HCT116 (cell line): ENCODE measurements around the gene HIVEP3. TPM values are rescaled to one million over a fixed set of nuclear protein-coding genes. Genes with fewer than 3 reads are reported as not detected.

Experiments used
- ATAC-seq: fragments of 200-7000 bp; cut with Tn5 transposase; 2 replicates; pipeline ENCODE4 v1.9.1; 2020; ENCODE audit warnings: mild to moderate bottlenecking, moderate library complexity
- BruUV-seq: library from RNA; stranded (reverse); fragments of 400-500 nt; replicated peaks from 2 replicates; lab custom pipeline; 2021; lab: Mats Ljungman, UMichigan
- CTCF ChIA-PET: fragments of 300-600 bp; sonication (Branson Sonifier 250); formaldehyde crosslinking; loops from one replicate; lab custom pipeline; 2021; ENCODE audit warnings: antibody characterized with exemption; lab: Charles Lee
- POLR2A ChIA-PET: fragments of 300-600, 350-600 bp; sonication (Branson Sonifier 250); formaldehyde crosslinking; loops from one replicate; lab custom pipeline; 2021; ENCODE audit warnings: antibody characterized with exemption; lab: Charles Lee
- RAD21 ChIA-PET, 2 experiments: fragments of 300-600 bp; sonication (Branson Sonifier 250); formaldehyde crosslinking; loops; one replicate each; lab custom pipeline; 2023; ENCODE audit warnings: low total read pairs in 2 of 2; ENCODE audit not compliant: uncharacterized antibody in 2 of 2, unreplicated experiment in 2 of 2, low non-redundant PET in 1 of 2; lab: Charles Lee
- DNase-seq: peaks from one replicate; pipeline ENCODE4 v3.0.0-alpha.2; 2010; ENCODE audit warnings: low read depth, low spot score
- H2AFZ ChIP-seq: fragments of 200-600 bp; shearing (Covaris generic), sonication (generic); 2 replicates; pipeline ENCODE4 v1.6.1; 2017; ENCODE audit warnings: low read depth, mixed run types, mixed read lengths, antibody characterized with exemption, low read length; ENCODE audit not compliant: poor library complexity, severe bottlenecking
- H3K27ac ChIP-seq: 2 replicates; pipeline ENCODE4 v1.5.1; 2012; ENCODE audit warnings: low read depth, low read length
- H3K27me3 ChIP-seq: fragments of 200-600 bp; sonication (generic); 2 replicates; pipeline ENCODE4 v1.6.1; 2016; ENCODE audit warnings: mixed run types, low read length, mixed read lengths; ENCODE audit not compliant: insufficient read depth
- H3K36me3 ChIP-seq, 2 experiments: fragments of 200-500 bp in 1 of 2; fragments of 200-600 bp in 1 of 2; sonication (Bioruptor generic) in 1 of 2; sonication (generic) in 1 of 2; 2 replicates each; pipeline versions ENCODE4 v1.5.1 to v1.6.1; 2014 to 2016; ENCODE audit warnings: low read length in 2 of 2, inconsistent platforms in 1 of 2, mixed read lengths in 1 of 2, mixed run types in 1 of 2; ENCODE audit not compliant: insufficient read depth in 2 of 2, control insufficient read depth in 1 of 2
- H3K4me1 ChIP-seq, 2 experiments: fragments of 200-600 bp in 1 of 2; sonication (generic) in 1 of 2; 2 replicates each; pipeline versions ENCODE4 v1.5.1 to v1.6.1; 2012 to 2017; ENCODE audit warnings: low read length in 2 of 2, inconsistent platforms in 1 of 2, mild to moderate bottlenecking in 1 of 2, mixed read lengths in 1 of 2, mixed run types in 1 of 2, moderate library complexity in 1 of 2; ENCODE audit not compliant: insufficient read depth in 2 of 2, control insufficient read depth in 1 of 2
- H3K4me2 ChIP-seq: fragments of 200-600 bp; sonication (generic); 2 replicates; pipeline ENCODE4 v1.6.1; 2017; ENCODE audit warnings: mixed run types, low read length, mixed read lengths
- H3K4me3 ChIP-seq, 2 experiments: fragments of 200-600 bp in 1 of 2; sonication (generic) in 1 of 2; replicated peaks in 1 of 2; 2 replicates each; pipeline ENCODE4 v1.5.1; 2011 to 2016; ENCODE audit warnings: low read length in 2 of 2, control low read depth in 1 of 2, low read depth in 1 of 2, mild to moderate bottlenecking in 1 of 2, mixed read lengths in 1 of 2, mixed run types in 1 of 2
- H3K79me2 ChIP-seq: fragments of 200-600 bp; sonication (generic); 2 replicates; pipeline ENCODE4 v1.6.1; 2017; ENCODE audit warnings: mild to moderate bottlenecking, mixed run types, low read length, moderate library complexity, mixed read lengths; ENCODE audit not compliant: insufficient read depth
- H3K9ac ChIP-seq: fragments of 200-600 bp; sonication (generic); 2 replicates; pipeline ENCODE4 v1.6.1; 2016; ENCODE audit warnings: low read length, mixed read lengths
- H3K9me2 ChIP-seq: fragments of 200-600 bp; sonication (generic), shearing (Covaris generic); 2 replicates; pipeline ENCODE4 v1.6.1; 2017; ENCODE audit warnings: mixed run types, mild to moderate bottlenecking, moderate library complexity; ENCODE audit not compliant: insufficient read depth
- H3K9me3 ChIP-seq, 2 experiments: fragments of 200-500 bp in 1 of 2; fragments of 200-600 bp in 1 of 2; sonication (Bioruptor generic) in 1 of 2; sonication (generic) in 1 of 2; 2 replicates each; pipeline ENCODE4 v1.6.1; 2014 to 2017; ENCODE audit warnings: low read length in 2 of 2, mixed read lengths in 2 of 2, inconsistent platforms in 1 of 2, low read depth in 1 of 2, mild to moderate bottlenecking in 1 of 2, mixed run types in 1 of 2, moderate library complexity in 1 of 2; ENCODE audit not compliant: control insufficient read depth in 1 of 2, insufficient read depth in 1 of 2
- H4K20me1 ChIP-seq: fragments of 200-600 bp; sonication (generic), shearing (Covaris generic); 2 replicates; pipeline ENCODE4 v1.6.1; 2017; ENCODE audit warnings: mixed run types, mild to moderate bottlenecking, moderate library complexity; ENCODE audit not compliant: insufficient read depth
- EGR1 ChIP-seq: IDR thresholded peaks from 2 replicates; pipeline ENCODE4 v1.6.1; 2012; ENCODE audit warnings: low read depth
- ELF1 ChIP-seq: IDR thresholded peaks from 2 replicates; pipeline ENCODE4 v1.6.1; 2012; ENCODE audit warnings: low read depth, borderline replicate concordance
- EZH2phosphoT487 ChIP-seq: fragments of 200-600 bp; IDR thresholded peaks from 2 replicates; pipeline ENCODE4 v1.6.1; 2018; ENCODE audit warnings: antibody characterized with exemption, borderline replicate concordance
- FOSL1 ChIP-seq: IDR thresholded peaks from 2 replicates; pipeline ENCODE4 v1.6.1; 2012; ENCODE audit warnings: low read depth
- POLR2A ChIP-seq: IDR thresholded peaks from 2 replicates; pipeline ENCODE4 v1.7.0; 2011; ENCODE audit warnings: borderline replicate concordance; ENCODE audit not compliant: insufficient read depth, insufficient read length; ENCODE audit errors: extremely low read depth
- RAD21 ChIP-seq: IDR thresholded peaks from 2 replicates; pipeline ENCODE4 v1.6.1; 2012; ENCODE audit warnings: low read depth, mild to moderate bottlenecking
- SRF ChIP-seq: IDR thresholded peaks from 2 replicates; pipeline ENCODE4 v1.6.1; 2012; ENCODE audit warnings: low read depth
- YY1 ChIP-seq: IDR thresholded peaks from 2 replicates; pipeline ENCODE4 v1.6.1; 2011; ENCODE audit warnings: low read length, low read depth, moderate library complexity, mild to moderate bottlenecking; ENCODE audit not compliant: insufficient replicate concordance; ENCODE audit errors: extremely low read depth
- ZBTB33 ChIP-seq: IDR thresholded peaks from 2 replicates; pipeline ENCODE4 v1.6.1; 2011; ENCODE audit warnings: mild to moderate bottlenecking, low read length, moderate library complexity; ENCODE audit not compliant: insufficient replicate concordance; ENCODE audit errors: extremely low read depth
- ZNF274 ChIP-seq: fragments of 200-500 bp; sonication (Bioruptor generic); IDR thresholded peaks from 2 replicates; pipeline ENCODE4 v1.6.1; 2014; ENCODE audit warnings: mild to moderate bottlenecking, low read depth, low read length, inconsistent platforms
- intact Hi-C: fragments of 100-400 bp; cut with micrococcal nuclease; formaldehyde crosslinking; loops from 2 replicates; pipeline ENCODE4 v1.10.0; 2022
- total RNA-seq: library from RNA; stranded (reverse); gene quantifications from one replicate; pipeline ENCODE4 v1.2.1, GENCODE V29; 2021; ENCODE audit not compliant: unreplicated experiment

The HIVEP3 gene
- total RNA-seq, 1 experiment from 2014 or later, result 7.1 TPM

GRCh38 chr1:41672641-41673361, 245.9 kb downstream of the HIVEP3 start:
- H3K4me3 ChIP-seq, result no peak overlapping the region
- H3K79me2 ChIP-seq, result no peaks in the 10 kb centered on the region
- no peaks in the 10 kb centered on the region for H3K27me3 ChIP-seq
- no TSS peak for BruUV-seq
- no peaks in the 10 kb centered on the region for H3K9me3 ChIP-seq
- peak overlapping the region; percentile 20 for H3K27ac ChIP-seq
- H3K4me2 ChIP-seq, result peak overlapping the region; percentile 64
- H2AFZ ChIP-seq, result peak overlapping the region; percentile 62
- no peaks in the 10 kb centered on the region for H4K20me1 ChIP-seq
- peak overlapping the region; percentile 43 for H3K9ac ChIP-seq
- peak; percentile 68 for ATAC-seq
- POLR2A ChIA-PET, result interaction anchor here (1.1 kb wide), 1 partner anchor 10 kb away, joined by 3 read pairs; no protein-coding TSS in a partner anchor
- RAD21 ChIA-PET, result no interaction called here
- TF ChIP-seq EZH2phosphoT487 (no peak), EGR1 (no peak), ZNF274 (no peak), ZBTB33 (no peak), RAD21 (no peak), ELF1 (no peak), FOSL1 (no peak), SRF (no peak), POLR2A (no peak), YY1 (no peak)
- TF ChIP-seq, all 23 proteins: peak for 0
- CTCF ChIA-PET, result interaction anchor here (1.5 kb wide), 1 partner anchor 10 kb away, joined by 6 read pairs; no protein-coding TSS in a partner anchor
- intact Hi-C loops, result no loop called here
- DNase-seq, result no peak
- Histone ChIP-seq H3K4me1 (peaks cover 39 to 46% of the 10 kb centered on the region in 2 experiments), H3K9me2 (no peaks in the 10 kb centered on the region), H3K36me3 (no peaks in the 10 kb centered on the region)
